GM19452 (cell line): ENCODE results near the gene C16orf74.
A peak's percentile ranks its signal among the peaks of the same experiment; 100 is the strongest.

Experiments used
- ATAC-seq: cut with Tn5 transposase; IDR thresholded peaks from one replicate; pipeline ENCODE4 v1.9.1; 2021; ENCODE audit not compliant: unreplicated experiment

C16orf74 gene

GRCh38 chr16:85698935-85699558 lies 51.8 kb downstream of the C16orf74 start:
- no peak for ATAC-seq

- no peak for ATAC-seq
Observed at GRCh38 chr16:85698459-85698891, 52.4 kb downstream of the C16orf74 start.

GRCh38 chr16:85697431-85697830 lies 53.5 kb downstream of the C16orf74 start:
- ATAC-seq: no peak

GRCh38 chr16:85696781-85697180 lies 54.1 kb downstream of the C16orf74 start:
- ATAC-seq: no peak

GRCh38 chr16:85695196-85696128 lies 55.4 kb downstream of the C16orf74 start:
- ATAC-seq: no peak

GRCh38 chr16:85690469-85691064 lies 60.3 kb downstream of the C16orf74 start:
- no peak for ATAC-seq

GRCh38 chr16:85689950-85690320 lies 61.0 kb downstream of the C16orf74 start:
- no peak for ATAC-seq

GRCh38 chr16:85689285-85689949 lies 61.5 kb downstream of the C16orf74 start:
- ATAC-seq: no peak

- peak; percentile 97 for ATAC-seq
Observed at GRCh38 chr16:85688586-85689284, 62.2 kb downstream of the C16orf74 start, which contains the start of gene GINS2. Gene GINS2, minus strand, starts transcription at chr16:85688954. Its CDS starts 56 bp downstream, at chr16:85688898.

- ATAC-seq: no peak
Observed at GRCh38 chr16:85687651-85688471, 63.0 kb downstream of the C16orf74 start.

GRCh38 chr16:85686912-85687591 lies 63.8 kb downstream of the C16orf74 start:
- ATAC-seq: no peak

GRCh38 chr16:85685251-85685650 lies 65.6 kb downstream of the C16orf74 start:
- ATAC-seq: no peak

GRCh38 chr16:85683363-85683762 lies 67.5 kb downstream of the C16orf74 start:
- no peak for ATAC-seq

- ATAC-seq: no peak
Observed at GRCh38 chr16:85682516-85682915, 68.4 kb downstream of the C16orf74 start.

- ATAC-seq: no peak
Observed at GRCh38 chr16:85681255-85681654, 69.6 kb downstream of the C16orf74 start.

GRCh38 chr16:85680352-85680944 lies 70.4 kb downstream of the C16orf74 start:
- ATAC-seq: no peak

GRCh38 chr16:85679870-85680269 lies 71.0 kb downstream of the C16orf74 start:
- ATAC-seq: no peak

- no peak for ATAC-seq
Observed at GRCh38 chr16:85678821-85679220, 72.1 kb downstream of the C16orf74 start.

- ATAC-seq: no peak
Observed at GRCh38 chr16:85678016-85678415, 72.9 kb downstream of the C16orf74 start.
